ENCODE measurements around the gene TNFRSF25.
"Not testable (repeated sequence)": the region's sequence is repeated elsewhere in the genome, so short reads cannot be mapped to it uniquely, and the experiment has no call there.

Gene TNFRSF25

DNA sequence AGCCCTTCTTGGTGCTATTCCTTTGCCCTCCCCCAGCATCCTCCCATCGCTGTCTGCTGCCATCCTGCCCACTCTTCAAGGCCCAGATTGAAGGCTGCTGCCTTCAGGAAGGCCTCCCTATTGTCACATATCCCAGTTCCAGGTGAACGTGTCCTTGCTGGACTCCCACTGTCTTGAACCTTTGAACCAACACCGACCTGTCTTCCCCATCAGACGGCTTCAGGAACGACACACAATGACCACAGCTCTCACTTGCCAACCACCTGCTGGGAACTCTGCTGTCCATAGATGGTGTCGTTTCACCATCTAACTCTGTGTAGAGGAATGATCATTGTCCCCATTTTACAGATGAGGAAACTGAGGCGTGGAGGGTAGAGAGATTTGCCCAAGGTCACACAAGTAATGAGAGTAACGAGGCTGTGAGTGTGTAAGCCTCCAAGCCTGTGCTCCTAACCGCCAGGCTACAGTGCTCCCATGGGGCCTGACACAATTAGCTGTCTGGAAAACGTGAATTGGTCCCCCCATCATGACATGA is 35.4 kb upstream of the TNFRSF25 start:
- DNase-seq, result no peak

GRCh38 chr1:6500544-6501278 is 34.7 kb upstream of the TNFRSF25 start:
- no peak for DNase-seq

DNA sequence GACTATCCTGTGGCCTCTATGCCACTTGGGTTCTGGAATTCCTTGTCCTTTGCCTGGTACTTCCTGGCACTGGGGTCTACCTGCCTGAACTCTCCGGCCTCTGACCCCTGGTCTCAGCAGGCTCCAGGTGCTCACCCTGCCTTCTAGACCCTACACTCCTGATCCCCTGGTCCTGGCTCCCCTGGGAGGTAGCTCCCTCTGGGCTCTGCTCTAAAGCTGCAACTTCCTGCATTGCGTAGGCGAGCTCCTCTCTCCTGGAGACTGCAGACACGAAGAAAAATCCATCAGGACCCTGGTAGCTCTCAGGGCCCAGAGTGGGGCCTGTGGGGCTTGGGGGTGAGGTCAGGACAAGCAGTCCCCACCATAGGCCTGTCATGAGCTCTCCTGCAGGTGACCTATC is 33.3 kb upstream of the TNFRSF25 start:
- no peak for DNase-seq

- no peak for DNase-seq
Observed at GRCh38 chr1:6498576-6499111, 32.7 kb upstream of the TNFRSF25 start.

GRCh38 chr1:6497867-6498575 is 32.0 kb upstream of the TNFRSF25 start:
- DNase-seq, result no peak

DNA sequence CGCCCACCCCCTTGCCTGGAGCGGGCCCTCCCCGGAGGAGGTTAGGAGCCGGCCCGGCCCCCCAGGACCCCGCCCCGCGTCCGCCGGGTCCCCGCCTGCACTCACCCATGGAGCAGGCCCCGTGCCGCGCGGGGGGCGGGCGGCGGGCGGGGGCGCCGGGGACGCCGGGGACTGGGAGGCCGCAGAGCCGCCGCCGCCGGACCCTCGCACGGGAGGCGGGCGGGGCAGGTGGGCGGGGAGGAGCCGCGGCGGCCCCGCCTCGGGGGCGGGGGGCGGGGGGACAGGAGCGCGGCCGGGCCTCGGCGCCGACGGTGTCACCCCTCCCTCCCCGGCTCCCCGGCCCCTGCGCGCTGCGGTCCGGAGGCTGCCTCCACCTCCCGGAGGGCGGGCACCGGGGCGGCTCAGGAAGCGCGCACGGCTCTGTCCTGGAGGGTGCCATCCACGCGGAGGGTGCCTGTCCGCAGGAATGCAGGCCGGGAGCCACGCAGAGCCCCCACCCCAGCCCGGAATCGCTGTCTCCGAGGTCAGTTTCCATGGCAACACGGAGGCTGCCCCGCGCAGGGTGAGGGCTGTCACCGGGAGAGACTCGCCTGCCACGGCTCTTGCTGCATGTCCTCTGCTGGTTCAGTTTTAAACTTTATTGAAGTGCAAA is 31.4 kb upstream of the TNFRSF25 start:
- DNase-seq, result peak; percentile 61

- no peak for DNase-seq
Observed at GRCh38 chr1:6496890-6497214, 30.9 kb upstream of the TNFRSF25 start.

- DNase-seq, result no peak
Observed at GRCh38 chr1:6496365-6496721, 30.4 kb upstream of the TNFRSF25 start.

- DNase-seq, result no peak
Observed at GRCh38 chr1:6495540-6496364, 29.8 kb upstream of the TNFRSF25 start.

DNA sequence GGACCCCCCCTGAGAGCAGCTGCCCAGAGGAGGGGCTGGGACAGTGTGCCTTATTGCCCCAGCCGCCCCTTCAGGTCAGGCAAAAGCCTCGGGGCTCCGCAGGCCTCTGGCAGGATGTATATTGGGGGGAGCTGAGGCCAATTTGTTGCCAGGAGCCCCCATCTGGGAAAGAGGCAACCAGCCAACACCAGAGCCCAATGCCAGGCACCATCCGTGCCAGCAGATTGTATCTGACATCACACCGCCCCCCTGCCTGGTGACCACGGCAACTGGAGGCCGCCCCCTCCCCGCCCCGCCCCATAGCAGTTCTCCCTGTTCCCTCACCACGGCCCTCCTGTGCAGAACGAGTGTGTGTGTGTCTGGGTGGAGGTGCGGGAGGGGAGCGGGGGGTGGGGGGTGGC is 29.1 kb upstream of the TNFRSF25 start:
- no peak for DNase-seq

DNA sequence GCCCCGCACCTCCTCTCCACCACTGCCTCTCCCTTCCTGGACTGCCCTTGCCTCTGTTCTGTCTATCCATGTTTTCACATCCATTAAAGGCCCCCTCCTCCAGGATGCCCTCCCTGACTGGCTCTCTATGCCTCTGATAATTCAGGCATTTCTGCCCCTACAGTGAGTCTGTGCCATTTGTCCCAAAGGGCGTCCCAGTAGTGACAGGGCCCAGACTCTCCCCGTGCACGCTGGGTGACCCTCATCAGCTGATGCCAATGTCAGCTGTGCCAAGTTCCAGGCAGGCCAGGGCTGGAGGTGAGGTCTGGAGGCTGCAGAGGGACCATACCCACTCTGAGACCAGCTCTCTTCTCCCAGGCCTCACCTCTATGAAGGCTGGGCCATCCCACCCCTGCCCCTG is 28.7 kb upstream of the TNFRSF25 start:
- no peak for DNase-seq

DNA sequence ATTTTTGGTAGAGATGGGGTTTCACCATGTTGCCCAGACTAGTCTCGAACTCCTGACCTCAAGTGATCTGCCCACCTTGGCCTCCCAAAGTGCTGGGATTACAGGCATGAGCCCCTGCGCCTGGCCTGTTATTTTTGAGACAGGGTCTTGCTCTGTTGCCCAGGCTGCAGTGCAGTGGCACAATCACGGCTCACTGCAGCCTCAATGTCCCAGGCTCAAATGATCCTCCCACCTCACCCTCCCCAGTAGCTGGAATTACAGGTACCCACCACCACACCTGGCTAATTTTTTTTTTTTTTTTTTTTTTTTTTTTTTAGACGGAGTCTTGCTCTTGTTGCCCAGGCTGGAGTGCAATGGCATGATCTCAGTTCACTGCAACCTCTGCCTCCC is 27.9 kb upstream of the TNFRSF25 start:
- not testable (repeated sequence) for DNase-seq

- no peak for DNase-seq
Observed at GRCh38 chr1:6491966-6492365, 26.0 kb upstream of the TNFRSF25 start.

DNA sequence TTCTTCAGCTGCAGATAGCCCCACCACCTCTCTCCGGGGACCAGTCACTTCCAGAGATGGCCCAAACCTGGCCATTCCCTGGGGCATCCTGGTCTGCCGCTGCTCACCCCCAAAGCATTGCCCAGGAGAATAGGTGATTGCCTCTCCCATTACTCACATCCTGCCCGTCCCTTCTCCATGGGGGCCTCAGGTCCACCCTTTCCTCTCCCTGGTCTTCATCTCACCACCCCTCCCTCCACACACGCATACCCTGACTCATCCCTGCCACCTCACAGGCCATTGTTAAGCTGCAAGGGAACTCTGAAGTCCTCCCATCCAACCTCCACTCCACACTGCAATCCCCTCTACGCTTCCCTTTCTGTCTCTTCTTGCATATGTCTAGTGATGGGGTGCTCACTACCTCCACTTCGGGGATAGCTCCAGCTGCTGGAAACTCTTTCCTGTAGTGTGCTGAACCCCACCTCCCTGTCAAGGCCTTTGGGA is 25.5 kb upstream of the TNFRSF25 start, which contains the start of gene PLEKHG5:
Gene PLEKHG5 (minus strand): TSS at position 188 of the 483 bp plus-strand sequence. CDS start 14,096 bp downstream, outside the sequence.
- DNase-seq, result no peak

DNA sequence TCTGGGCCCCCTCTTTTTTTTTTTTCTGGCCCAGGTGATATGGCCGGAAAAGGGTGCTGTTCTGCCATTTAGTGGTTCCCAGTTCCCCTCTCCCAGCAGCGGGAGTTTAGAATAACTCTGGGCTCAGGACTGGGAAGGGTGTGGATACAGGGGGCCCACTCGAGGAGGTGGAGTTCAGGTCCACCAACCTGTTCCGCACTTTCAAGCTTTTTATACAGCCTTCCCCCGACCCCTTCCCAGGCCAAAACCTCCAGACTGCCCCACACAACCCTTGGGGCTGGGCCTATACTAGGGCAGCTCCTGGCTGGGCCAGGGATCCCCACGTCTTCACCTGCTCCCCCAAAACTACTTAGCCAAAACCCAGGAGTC is 25.1 kb upstream of the TNFRSF25 start:
- no peak for DNase-seq

- peak; percentile 57 for DNase-seq
Observed at GRCh38 chr1:6490181-6491080, 24.5 kb upstream of the TNFRSF25 start.

DNA sequence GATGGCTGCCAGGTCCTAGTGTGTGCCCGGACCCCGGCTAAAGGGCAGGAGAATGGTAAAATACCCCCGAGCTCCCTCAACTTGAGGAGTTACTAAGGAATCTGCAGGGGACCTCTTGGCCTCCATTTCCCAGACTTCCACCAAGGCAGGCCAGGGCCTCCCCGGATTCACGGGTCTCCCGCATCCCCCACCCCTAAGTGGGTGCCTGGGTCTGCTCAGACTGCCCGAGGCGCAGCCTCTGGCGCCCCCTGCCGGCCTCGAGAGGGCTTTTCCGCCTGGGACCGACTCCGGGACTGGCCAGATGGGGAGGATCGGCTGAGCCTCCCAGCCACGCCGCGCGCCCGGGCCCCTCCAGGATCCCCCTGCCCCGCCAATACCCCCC is 23.8 kb upstream of the TNFRSF25 start:
- DNase-seq, result peak; percentile 80

DNA sequence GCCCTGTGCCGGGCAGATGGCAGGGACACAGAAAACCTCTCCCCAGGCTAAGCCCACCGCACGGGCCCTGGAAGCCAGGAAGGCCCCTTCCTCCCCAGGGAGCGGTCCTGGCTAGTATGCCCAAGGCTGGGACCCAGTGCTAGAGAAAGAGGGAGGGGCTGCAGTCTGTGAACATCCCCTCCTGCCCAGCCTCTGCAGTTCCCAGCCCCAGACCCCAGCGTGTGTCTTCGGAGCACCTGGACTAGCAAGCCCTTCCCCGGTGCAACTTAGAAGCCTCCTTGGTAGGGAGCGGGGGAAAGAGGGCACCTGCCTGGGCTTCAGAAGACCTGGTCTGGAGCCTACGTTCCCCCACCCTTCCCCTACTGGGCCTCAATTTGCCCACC is 23.4 kb upstream of the TNFRSF25 start:
- DNase-seq, result no peak

GRCh38 chr1:6488602-6489382 is 22.8 kb upstream of the TNFRSF25 start:
- no peak for DNase-seq

DNA sequence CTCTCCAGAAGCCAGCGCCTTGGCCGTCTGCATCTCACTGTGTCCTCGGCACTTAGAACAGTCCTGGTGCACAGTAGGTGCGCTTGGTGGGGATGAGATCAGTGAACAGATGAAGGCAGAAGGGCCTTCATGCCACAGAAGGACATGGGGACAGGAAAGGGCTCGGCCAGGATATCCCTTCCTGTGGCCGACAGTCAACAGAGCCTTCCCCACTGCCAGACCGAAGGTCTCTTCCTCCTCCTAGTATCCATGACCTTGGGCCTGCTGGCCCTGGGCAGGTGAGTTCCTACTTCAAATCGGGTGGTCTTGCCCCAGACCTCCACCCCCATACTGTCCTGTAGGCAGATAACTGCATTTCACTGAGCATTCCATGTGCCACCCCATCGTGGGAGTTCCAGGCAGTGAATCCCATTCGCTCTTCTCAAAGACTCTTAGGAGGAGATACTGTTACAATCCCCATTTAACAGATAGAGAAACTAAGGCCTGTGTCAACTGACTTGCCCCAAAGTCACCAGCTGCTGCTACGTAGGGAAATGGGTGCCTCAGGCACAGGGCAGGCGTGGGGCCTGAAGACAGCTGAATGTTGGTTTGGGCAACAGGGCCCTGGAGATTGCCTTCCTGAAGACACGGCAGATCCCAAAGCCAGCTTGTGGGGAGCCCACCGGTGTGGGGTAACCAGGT is 22.0 kb upstream of the TNFRSF25 start:
- no peak for DNase-seq

Measured in CD4-positive, alpha-beta T cell treated with Interleukin-17A for 1 hour (primary cell).